ENCODE data around the gene HSD17B8. TPM values are rescaled to one million over a fixed set of nuclear protein-coding genes. Genes with fewer than 3 reads are reported as not detected.
A peak's percentile ranks its signal among the peaks of the same experiment; 100 is the strongest.

Gene HSD17B8
- total RNA-seq, 1 experiment from 2014 or later, result 4.2 TPM

Small RNA genes lying within 50 kb of the gene (microRNA-seq; reads per million reads assigned to microRNA genes)
- 3.0 reads per million, percentile 7 among the genes with 10 or more reads in this experiment for gene MIR219A1 (ENCODE audit: unreplicated experiment)

Other genes starting within 250 kb of the HSD17B8 start
- 171 and 192 TPM in 2 replicates for gene BRD2, start 236.1 kb upstream of the HSD17B8 start, total RNA-seq (2014; rRNA removed)
- gene HLA-DOA, start 195.1 kb upstream of the HSD17B8 start, total RNA-seq (2014; rRNA removed), result not detected in 2 replicates
- gene HLA-DPA1, start 131.0 kb upstream of the HSD17B8 start, total RNA-seq (2014; rRNA removed), result not detected in 2 replicates
- gene HLA-DPB1, start 128.7 kb upstream of the HSD17B8 start, total RNA-seq (2014; rRNA removed), result not detected in 2 replicates
- 0.58 and 0.63 TPM in 2 replicates for gene COL11A2, start 12.2 kb upstream of the HSD17B8 start, total RNA-seq (2014; rRNA removed)
- 24.0 and 30.9 TPM in 2 replicates for gene RXRB, start 4.0 kb upstream of the HSD17B8 start, total RNA-seq (2014; rRNA removed)
- gene SLC39A7, start 3.8 kb upstream of the HSD17B8 start, total RNA-seq (2014; rRNA removed), result 128 and 149 TPM in 2 replicates
- gene RING1, start 3.8 kb downstream of the HSD17B8 start, total RNA-seq (2014; rRNA removed), result 23.3 and 37.5 TPM in 2 replicates
- gene VPS52, start 67.2 kb downstream of the HSD17B8 start, total RNA-seq (2014; rRNA removed), result 33.7 and 39.9 TPM in 2 replicates
- gene RPS18, start 67.4 kb downstream of the HSD17B8 start, total RNA-seq (2014; rRNA removed), result 2,873 and 3,161 TPM in 2 replicates
- gene B3GALT4, start 72.5 kb downstream of the HSD17B8 start, total RNA-seq (2014; rRNA removed), result 7.9 and 8.4 TPM in 2 replicates
- 104 and 146 TPM in 2 replicates for gene WDR46, start 84.6 kb downstream of the HSD17B8 start, total RNA-seq (2014; rRNA removed)
- 153 and 181 TPM in 2 replicates for gene PFDN6, start 84.9 kb downstream of the HSD17B8 start, total RNA-seq (2014; rRNA removed)
- 34.9 and 37.0 TPM in 2 replicates for gene RGL2, start 94.3 kb downstream of the HSD17B8 start, total RNA-seq (2014; rRNA removed)
- gene TAPBP, start 109.4 kb downstream of the HSD17B8 start, total RNA-seq (2014; rRNA removed), result 67.2 and 77.8 TPM in 2 replicates
- gene ZBTB22, start 113.1 kb downstream of the HSD17B8 start, total RNA-seq (2014; rRNA removed), result 18.8 and 19.8 TPM in 2 replicates
- gene DAXX, start 118.3 kb downstream of the HSD17B8 start, total RNA-seq (2014; rRNA removed), result 35.1 and 40.3 TPM in 2 replicates
- 60.6 and 66.7 TPM in 2 replicates for gene KIFC1, start 187.2 kb downstream of the HSD17B8 start, total RNA-seq (2014; rRNA removed)
- gene PHF1, start 206.4 kb downstream of the HSD17B8 start, total RNA-seq (2014; rRNA removed), result 36.6 and 40.3 TPM in 2 replicates
- 227 and 242 TPM in 2 replicates for gene CUTA, start 213.5 kb downstream of the HSD17B8 start, total RNA-seq (2014; rRNA removed)
- gene SYNGAP1, start 215.4 kb downstream of the HSD17B8 start, total RNA-seq (2014; rRNA removed), result 1.9 and 2.9 TPM in 2 replicates
- gene ZBTB9, start 249.9 kb downstream of the HSD17B8 start, total RNA-seq (2014; rRNA removed), result 7.0 and 9.1 TPM in 2 replicates

Data from PC-3 (cell line).